AG20443 (cell line): Measurements from ENCODE around the gene NPB.

Experiments
- DNase-seq: peaks from one replicate; pipeline ENCODE4 v3.0.0; 2012; ENCODE audit warnings: low spot score, mixed read lengths

NPB gene

GRCh38 chr17:81926451-81927151, 24.6 kb downstream of the NPB start:
- DNase-seq: peak; percentile 85

GRCh38 chr17:81927152-81927652, 25.2 kb downstream of the NPB start:
- DNase-seq: no peak

- peak; percentile 97 for DNase-seq
These were observed 25.9 kb downstream of the NPB start, which contains the start of gene MAFG for GRCh38 chr17:81927653-81928543. Gene MAFG (minus strand): TSS chr17:81927735. CDS start chr17:81923185, 4,550 bp downstream.

- no peak for DNase-seq
These were observed 26.7 kb downstream of the NPB start for GRCh38 chr17:81928544-81929252.

GRCh38 chr17:81929253-81930141, 27.5 kb downstream of the NPB start:
- no peak for DNase-seq

- DNase-seq: no peak
These were observed 28.4 kb downstream of the NPB start for GRCh38 chr17:81930142-81931125.

- no peak for DNase-seq
These were observed 29.1 kb downstream of the NPB start for GRCh38 chr17:81931189-81931556.

GRCh38 chr17:81931557-81932332, 29.7 kb downstream of the NPB start:
- no peak for DNase-seq

- no peak for DNase-seq
These were observed 30.4 kb downstream of the NPB start for GRCh38 chr17:81932333-81932983.

- no peak for DNase-seq
These were observed 31.2 kb downstream of the NPB start for GRCh38 chr17:81933178-81933699.

- DNase-seq: no peak
These were observed 32.2 kb downstream of the NPB start for GRCh38 chr17:81934098-81934757.

- DNase-seq: no peak
These were observed 33.0 kb downstream of the NPB start for GRCh38 chr17:81934850-81935708.

- DNase-seq: no peak
These were observed 33.7 kb downstream of the NPB start for GRCh38 chr17:81935709-81936084.

- no peak for DNase-seq
These were observed 37.2 kb downstream of the NPB start for GRCh38 chr17:81939218-81939617.

- peak; percentile 66 for DNase-seq
These were observed 37.9 kb downstream of the NPB start for GRCh38 chr17:81939881-81940385.

- DNase-seq: no peak
These were observed 38.8 kb downstream of the NPB start for GRCh38 chr17:81940538-81941483.
